ENCODE results near the gene EPHA6. TPM values are rescaled to one million over a fixed set of nuclear protein-coding genes. Genes with fewer than 3 reads are reported as not detected.

EPHA6 gene
- total and polyA plus RNA-seq, 2 donors (not counting 3 experiments of a cell fraction or from before 2014, with no cell fraction given), result not detected

- Histone ChIP-seq H3K27ac (ENCODE audit: insufficient read depth, low read depth, low read length) (no peak overlapping the region), H3K9me1 (replicated peaks; ENCODE audit: control insufficient read depth, extremely low read depth, insufficient read depth, low read length) (no peaks in the 10 kb centered on the region), H3K4me3 (replicated peaks in 1 of 3; ENCODE audit: insufficient read depth in 1 of 3, low read depth in 1 of 3, low read length in 3 of 3) (no peak overlapping the region), H3K9me3 (replicated peaks; ENCODE audit: control insufficient read depth, insufficient read depth, low read length) (peaks cover 3% of the 10 kb centered on the region), H3K36me3 (ENCODE audit: control insufficient read depth in 2 of 2, extremely low read depth in 1 of 2, insufficient read depth in 2 of 2, low read length in 2 of 2) (no peaks in the 10 kb centered on the region), H4K20me1 (replicated peaks; ENCODE audit: control insufficient read depth, extremely low read depth, insufficient read depth, low read length) (no peaks in the 10 kb centered on the region), H3K9ac (replicated peaks; ENCODE audit: extremely low read depth, insufficient read depth, low read length) (no peak overlapping the region), H3K27me3 (ENCODE audit: control insufficient read depth in 2 of 2, insufficient read depth in 2 of 2, low read length in 2 of 2) (no peaks in the 10 kb centered on the region), H3K4me2 (ENCODE audit: insufficient read depth, low read length) (no peak overlapping the region), H3K79me2 (ENCODE audit: control insufficient read depth, insufficient read depth, low read length) (no peaks in the 10 kb centered on the region), H2AFZ (ENCODE audit: low read depth, low read length) (no peak overlapping the region), H3K4me1 (ENCODE audit: control insufficient read depth, extremely low read depth, insufficient read depth, low read length) (no peaks in the 10 kb centered on the region)
- DNase-seq (ENCODE audit: low read depth, low spot score) (no peak), FAIRE-seq (no peak)
- no TSS peak for BruUV-seq (replicated peaks)
- intact Hi-C loops (cut with micrococcal nuclease), result no loop called here
- POLR2A ChIA-PET, result no interaction called here
- TF ChIP-seq POLR2A (IDR thresholded peaks at IDR 0.05; ENCODE audit: low read depth, low read length), result no peak
- TF ChIP-seq, protein P1, sequence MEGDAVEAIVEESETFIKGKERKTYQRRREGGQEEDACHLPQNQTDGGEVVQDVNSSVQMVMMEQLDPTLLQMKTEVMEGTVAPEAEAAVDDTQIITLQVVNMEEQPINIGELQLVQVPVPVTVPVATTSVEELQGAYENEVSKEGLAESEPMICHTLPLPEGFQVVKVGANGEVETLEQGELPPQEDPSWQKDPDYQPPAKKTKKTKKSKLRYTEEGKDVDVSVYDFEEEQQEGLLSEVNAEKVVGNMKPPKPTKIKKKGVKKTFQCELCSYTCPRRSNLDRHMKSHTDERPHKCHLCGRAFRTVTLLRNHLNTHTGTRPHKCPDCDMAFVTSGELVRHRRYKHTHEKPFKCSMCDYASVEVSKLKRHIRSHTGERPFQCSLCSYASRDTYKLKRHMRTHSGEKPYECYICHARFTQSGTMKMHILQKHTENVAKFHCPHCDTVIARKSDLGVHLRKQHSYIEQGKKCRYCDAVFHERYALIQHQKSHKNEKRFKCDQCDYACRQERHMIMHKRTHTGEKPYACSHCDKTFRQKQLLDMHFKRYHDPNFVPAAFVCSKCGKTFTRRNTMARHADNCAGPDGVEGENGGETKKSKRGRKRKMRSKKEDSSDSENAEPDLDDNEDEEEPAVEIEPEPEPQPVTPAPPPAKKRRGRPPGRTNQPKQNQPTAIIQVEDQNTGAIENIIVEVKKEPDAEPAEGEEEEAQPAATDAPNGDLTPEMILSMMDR (IDR thresholded peaks at IDR 0.05; ENCODE audit: extremely low read depth in 1 of 2, insufficient read depth in 1 of 2, low read depth in 1 of 2, low read length in 2 of 2), result no peak
- TF ChIP-seq, protein P2, sequence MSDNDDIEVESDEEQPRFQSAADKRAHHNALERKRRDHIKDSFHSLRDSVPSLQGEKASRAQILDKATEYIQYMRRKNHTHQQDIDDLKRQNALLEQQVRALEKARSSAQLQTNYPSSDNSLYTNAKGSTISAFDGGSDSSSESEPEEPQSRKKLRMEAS (IDR thresholded peaks at IDR 0.05; ENCODE audit: insufficient read depth, insufficient read length), result no peak
- no peak for TF ChIP-seq GATA2 (IDR thresholded peaks at IDR 0.05; ENCODE audit: insufficient read depth, insufficient read length, low read depth, low read length)
- TF ChIP-seq MYC (IDR thresholded peaks at IDR 0.05; ENCODE audit: low read depth, low read length), result no peak
- no peak for TF ChIP-seq POLR2AphosphoS5 (IDR thresholded peaks at IDR 0.05; ENCODE audit: insufficient read depth, low read depth, low read length)
- TF ChIP-seq FOS (IDR thresholded peaks at IDR 0.05; ENCODE audit: borderline replicate concordance, insufficient read depth, low read length), result no peak
- TF ChIP-seq EZH2 (IDR thresholded peaks at IDR 0.05; ENCODE audit: borderline replicate concordance, low read depth, low read length, severe bottlenecking), result no peak
- TF ChIP-seq JUN (IDR thresholded peaks at IDR 0.05; ENCODE audit: borderline replicate concordance, insufficient read depth, insufficient read length, low read depth), result no peak
- dilution Hi-C loops (cut with MboI; ENCODE audit: extremely low pct_ligation_motif_present, low sequenced_read_pairs), result no loop called here
- CTCF ChIA-PET, result no interaction called here
Observed at GRCh38 chr3:97350971-97351370, 536.6 kb downstream of the EPHA6 start.

All from endothelial cell of umbilical vein (primary cell).